Glutamatergic neuron (in vitro differentiated cells): ENCODE data around the gene TNFRSF8. TPM values are rescaled to one million over a fixed set of nuclear protein-coding genes. Genes with fewer than 3 reads are reported as not detected.

ENCODE experiments used
- DNase-seq: peaks from one replicate; pipeline ENCODE4 v3.0.0; 2022
- H3K27ac Mint-ChIP-seq: one replicate; pipeline ENCODE4 v1.8.0; 2020; ENCODE audit warnings: mild to moderate bottlenecking, mixed read lengths, inconsistent platforms; ENCODE audit not compliant: unreplicated experiment
- H3K27me3 Mint-ChIP-seq: one replicate; pipeline ENCODE4 v1.8.0; 2020; ENCODE audit warnings: mild to moderate bottlenecking, moderate library complexity, mixed read lengths, inconsistent platforms; ENCODE audit not compliant: unreplicated experiment
- H3K36me3 Mint-ChIP-seq: one replicate; pipeline ENCODE4 v1.8.0; 2020; ENCODE audit warnings: mild to moderate bottlenecking, mixed read lengths, inconsistent platforms; ENCODE audit not compliant: unreplicated experiment
- H3K4me1 Mint-ChIP-seq: one replicate; pipeline ENCODE4 v1.8.0; 2020; ENCODE audit warnings: mild to moderate bottlenecking, low read depth, mixed read lengths, inconsistent platforms; ENCODE audit not compliant: unreplicated experiment
- H3K4me3 Mint-ChIP-seq: one replicate; pipeline ENCODE4 v1.8.0; 2020; ENCODE audit warnings: mild to moderate bottlenecking, mixed read lengths, inconsistent platforms; ENCODE audit not compliant: unreplicated experiment
- H3K9me3 Mint-ChIP-seq: one replicate; pipeline ENCODE4 v1.8.0; 2020; ENCODE audit warnings: mild to moderate bottlenecking, moderate library complexity, mixed read lengths, inconsistent platforms; ENCODE audit not compliant: unreplicated experiment
- total RNA-seq: library from RNA; stranded (reverse); fragmentation: NEBNext Ultra II Directional; extraction: Animal tissue kit (Norgen Biotek cat#: 25700); gene quantifications from one replicate; pipeline ENCODE4 v1.2.1, GENCODE V29; 2021; ENCODE audit not compliant: unreplicated experiment
- TF ChIP-seq, protein P1 (sequence below): fragments of 200-600 bp; sonication (generic); IDR thresholded peaks from one replicate; pipeline ENCODE4 v1.5.0; 2021; ENCODE audit not compliant: partially characterized antibody, unreplicated experiment

Gene TNFRSF8
- total RNA-seq, 1 donor from 2014 or later: not detected

GRCh38 chr1:12166834-12167492 lies 103.9 kb downstream of the TNFRSF8 start, which contains the start of gene TNFRSF1B:
TNFRSF1B (plus strand) TSS chr1:12166991; CDS start chr1:12167092, 101 bp downstream.
- peak; percentile 68 for DNase-seq
- Mint-ChIP-seq H3K27me3 (peaks cover 11% of the 10 kb centered on the region), H3K27ac (peak within 1 kb of the TSS; percentile 87), H3K4me1 (peaks cover 11% of the 10 kb centered on the region), H3K9me3 (peaks cover 12% of the 10 kb centered on the region), H3K36me3 (no peaks in the 10 kb centered on the region), H3K4me3 (peak within 1 kb of the TSS; percentile 88)
- TF ChIP-seq, protein P1, sequence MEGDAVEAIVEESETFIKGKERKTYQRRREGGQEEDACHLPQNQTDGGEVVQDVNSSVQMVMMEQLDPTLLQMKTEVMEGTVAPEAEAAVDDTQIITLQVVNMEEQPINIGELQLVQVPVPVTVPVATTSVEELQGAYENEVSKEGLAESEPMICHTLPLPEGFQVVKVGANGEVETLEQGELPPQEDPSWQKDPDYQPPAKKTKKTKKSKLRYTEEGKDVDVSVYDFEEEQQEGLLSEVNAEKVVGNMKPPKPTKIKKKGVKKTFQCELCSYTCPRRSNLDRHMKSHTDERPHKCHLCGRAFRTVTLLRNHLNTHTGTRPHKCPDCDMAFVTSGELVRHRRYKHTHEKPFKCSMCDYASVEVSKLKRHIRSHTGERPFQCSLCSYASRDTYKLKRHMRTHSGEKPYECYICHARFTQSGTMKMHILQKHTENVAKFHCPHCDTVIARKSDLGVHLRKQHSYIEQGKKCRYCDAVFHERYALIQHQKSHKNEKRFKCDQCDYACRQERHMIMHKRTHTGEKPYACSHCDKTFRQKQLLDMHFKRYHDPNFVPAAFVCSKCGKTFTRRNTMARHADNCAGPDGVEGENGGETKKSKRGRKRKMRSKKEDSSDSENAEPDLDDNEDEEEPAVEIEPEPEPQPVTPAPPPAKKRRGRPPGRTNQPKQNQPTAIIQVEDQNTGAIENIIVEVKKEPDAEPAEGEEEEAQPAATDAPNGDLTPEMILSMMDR: no peak

DNA sequence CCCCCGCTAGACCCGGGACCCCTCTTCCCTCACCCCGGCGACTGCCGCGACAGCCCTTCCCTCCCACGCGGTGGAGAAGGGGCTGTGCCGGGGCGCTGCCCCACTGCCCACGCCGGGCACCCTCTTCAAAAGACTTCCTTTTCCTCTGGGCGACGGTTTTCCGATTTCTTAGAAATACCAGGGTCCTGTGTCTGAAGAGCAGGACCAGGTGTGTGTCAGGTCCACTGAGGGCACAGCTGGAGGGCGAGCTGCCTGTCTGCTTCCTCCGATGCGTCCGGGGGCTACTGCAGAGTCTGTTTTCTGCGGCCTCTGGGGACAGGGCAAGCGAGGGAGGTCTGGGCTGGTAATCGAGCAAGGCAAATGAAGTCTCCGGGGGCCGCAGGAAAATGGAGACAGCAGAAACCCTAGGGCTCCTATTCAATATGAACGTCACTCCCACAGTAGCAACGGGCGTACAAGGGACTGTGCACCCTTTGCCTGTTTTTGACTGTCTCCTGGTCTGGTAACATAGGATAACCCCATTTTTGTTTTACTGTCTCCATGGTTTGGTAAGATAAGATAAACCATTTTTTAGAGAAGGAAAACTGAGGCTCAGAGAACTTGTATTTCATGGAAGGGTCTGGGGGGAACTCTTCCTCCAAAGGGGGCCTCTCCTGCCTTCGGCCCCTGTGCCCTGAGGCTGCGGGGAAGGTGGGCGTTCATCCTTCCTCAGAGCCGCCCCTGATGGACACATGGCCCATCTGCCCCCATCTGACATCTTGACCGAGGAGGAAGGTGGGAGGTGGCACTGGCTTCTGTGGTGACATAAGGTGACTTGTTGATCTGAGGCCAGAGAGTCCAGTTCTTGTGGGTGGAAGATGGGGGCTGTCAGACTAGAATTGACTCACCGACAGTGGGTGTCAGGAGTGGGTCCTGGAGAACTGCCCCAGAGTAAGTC lies 104.7 kb downstream of the TNFRSF8 start:
- Mint-ChIP-seq H3K9me3 (peaks cover 12% of the 10 kb centered on the region), H3K36me3 (no peaks in the 10 kb centered on the region), H3K27me3 (peaks cover 11% of the 10 kb centered on the region), H3K4me1 (peaks cover 11% of the 10 kb centered on the region), H3K27ac (peak overlapping the region; percentile 87), H3K4me3 (peak overlapping the region; percentile 88)
- DNase-seq: peak; percentile 57
- TF ChIP-seq, protein P1: no peak

DNA sequence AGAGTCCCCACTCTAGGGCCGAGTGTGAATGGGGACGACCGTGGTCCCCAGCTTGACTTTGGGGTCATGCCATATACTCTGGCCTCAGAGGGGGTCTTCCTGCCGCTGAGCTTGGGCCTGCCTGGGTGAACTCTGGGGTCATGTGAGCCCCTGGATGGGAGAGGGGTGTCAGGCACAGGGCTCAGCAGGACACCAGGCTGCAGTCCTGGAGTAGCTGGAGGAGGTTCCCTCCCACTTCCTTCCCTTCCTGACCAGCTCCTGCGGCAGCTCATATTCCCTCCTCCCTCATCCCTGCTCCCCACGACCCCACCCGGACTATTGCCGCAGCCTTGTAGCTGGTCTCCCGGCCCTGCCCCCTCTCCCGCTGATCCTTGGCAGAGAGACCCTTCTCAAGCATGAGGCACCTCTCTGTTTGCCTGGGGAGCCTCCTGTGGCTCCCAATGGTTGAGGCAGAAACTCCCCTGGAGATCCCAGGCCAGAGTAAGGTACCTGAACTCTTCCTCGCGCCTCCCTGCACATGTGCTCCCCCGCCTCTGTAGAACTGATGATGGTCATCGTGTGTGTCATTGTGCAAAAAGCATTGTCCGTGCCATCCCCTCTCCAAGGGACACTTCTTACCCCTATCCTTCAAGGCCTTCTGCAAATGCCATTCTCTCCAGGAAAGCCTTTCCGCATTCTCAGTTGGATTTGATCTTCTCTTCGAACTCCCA lies 105.5 kb downstream of the TNFRSF8 start:
- Mint-ChIP-seq H3K4me3 (peak overlapping the region; percentile 88), H3K9me3 (peaks cover 8% of the 10 kb centered on the region), H3K27ac (no peak overlapping the region), H3K36me3 (no peaks in the 10 kb centered on the region), H3K27me3 (peaks cover 9% of the 10 kb centered on the region), H3K4me1 (peaks cover 11% of the 10 kb centered on the region)
- TF ChIP-seq, protein P1: no peak
- DNase-seq: no peak

DNA sequence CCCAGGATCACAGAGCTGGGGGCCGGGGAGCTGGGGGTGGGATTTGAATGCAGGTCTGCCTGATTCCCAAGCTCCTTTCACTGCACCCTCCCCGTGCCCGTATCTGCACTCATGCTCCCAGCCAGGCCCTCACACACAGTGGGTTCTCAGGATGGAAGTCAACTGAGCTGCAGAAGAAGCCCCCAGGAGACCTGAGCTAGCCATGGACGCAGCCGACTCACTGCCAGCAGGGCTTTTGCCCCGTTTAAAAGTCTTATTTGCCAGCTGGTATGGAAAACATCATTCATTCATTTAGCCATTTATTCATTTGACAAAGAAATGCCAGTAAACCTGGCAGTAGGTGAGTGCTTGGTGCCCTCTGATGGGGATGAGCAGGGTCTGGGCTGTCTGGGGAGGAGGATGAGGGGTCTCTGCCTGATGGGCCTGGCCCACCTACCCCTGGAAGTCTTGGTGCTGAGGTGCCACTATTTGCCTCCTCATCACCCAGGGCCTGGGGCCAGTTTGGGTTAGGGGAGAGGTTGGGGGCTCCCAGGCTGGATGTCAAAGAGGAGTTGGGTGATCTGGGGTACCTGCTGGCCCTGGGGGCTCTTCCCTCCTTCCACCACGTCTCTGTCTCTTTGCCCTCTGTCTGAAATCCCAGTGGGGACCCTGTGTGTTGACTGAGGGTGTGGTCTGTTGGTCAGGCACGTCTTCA lies 106.5 kb downstream of the TNFRSF8 start:
- Mint-ChIP-seq H3K36me3 (no peaks in the 10 kb centered on the region), H3K4me1 (peaks cover 11% of the 10 kb centered on the region), H3K4me3 (no peak overlapping the region), H3K27me3 (peaks cover 9% of the 10 kb centered on the region), H3K9me3 (peaks cover 8% of the 10 kb centered on the region), H3K27ac (no peak overlapping the region)
- TF ChIP-seq, protein P1: no peak
- no peak for DNase-seq
